ENCODE data around the gene MAD1L1.

MAD1L1 gene

DNA sequence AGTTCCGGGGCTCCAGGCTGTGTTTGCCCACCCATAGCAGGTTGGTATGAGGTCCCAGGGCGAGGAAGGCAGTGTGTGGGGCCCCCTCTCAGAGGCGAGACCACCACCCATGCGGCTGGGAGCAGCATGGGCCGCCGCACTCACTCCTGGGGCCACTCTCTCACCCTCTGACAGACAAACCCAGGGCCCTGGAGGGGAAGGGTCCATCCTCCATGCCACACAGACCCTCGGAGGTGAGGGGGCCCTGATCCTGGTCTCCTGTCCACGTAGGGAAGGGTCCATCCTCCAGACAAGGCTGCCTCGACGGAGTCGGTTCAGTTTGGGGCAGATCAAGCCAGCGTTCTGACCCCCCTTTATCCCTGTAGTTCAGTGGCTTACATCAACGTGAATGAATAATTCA is 331.9 kb downstream of the MAD1L1 start:
- no peak for DNase-seq

DNA sequence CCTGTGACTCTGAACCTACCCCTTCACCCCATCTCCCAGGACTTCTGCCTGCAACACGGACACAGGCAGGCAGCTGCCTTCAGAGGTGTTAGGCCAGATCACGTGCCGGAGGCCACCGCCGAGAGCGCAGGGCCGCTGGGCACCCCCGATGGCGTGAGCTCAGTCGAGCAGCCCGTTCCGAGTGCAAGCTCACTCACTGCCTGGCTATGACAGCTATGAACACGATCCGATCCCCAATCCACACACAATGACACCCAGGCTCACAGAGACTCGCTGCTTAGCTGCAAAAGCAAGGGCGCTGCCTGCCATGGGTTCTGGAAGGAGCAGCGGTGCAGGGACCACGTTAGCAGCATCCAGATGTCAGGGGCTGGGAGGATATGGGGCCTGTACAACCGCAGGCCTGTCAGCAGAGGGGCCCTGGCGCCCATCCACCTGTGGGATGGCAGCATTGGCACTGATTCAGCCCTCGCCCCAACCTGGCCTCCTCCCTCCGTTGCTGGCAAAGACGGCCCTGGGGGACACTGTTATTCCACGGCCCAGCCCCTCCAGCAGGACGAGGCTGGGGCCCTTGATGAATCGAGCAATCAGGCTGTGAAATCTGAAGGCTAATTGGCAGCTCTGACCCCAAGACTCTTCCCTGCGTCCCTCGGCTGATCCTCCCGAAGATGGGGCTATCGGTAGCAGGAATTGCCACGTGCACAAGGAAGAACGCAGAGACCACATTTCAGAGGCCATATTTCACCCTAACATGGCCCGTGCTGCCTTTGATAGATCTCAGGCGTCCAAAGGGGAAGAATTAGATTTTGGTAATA is 332.6 kb downstream of the MAD1L1 start:
- DNase-seq = no peak

- no peak for DNase-seq
Measured at GRCh38 chr7:1899196-1899595, 333.5 kb downstream of the MAD1L1 start.

GRCh38 chr7:1898628-1899185 is 334.0 kb downstream of the MAD1L1 start:
- DNase-seq = no peak

- DNase-seq = no peak
Measured at GRCh38 chr7:1897861-1898627, 334.7 kb downstream of the MAD1L1 start.

- DNase-seq = no peak
Measured at GRCh38 chr7:1897076-1897860, 335.5 kb downstream of the MAD1L1 start.

DNA sequence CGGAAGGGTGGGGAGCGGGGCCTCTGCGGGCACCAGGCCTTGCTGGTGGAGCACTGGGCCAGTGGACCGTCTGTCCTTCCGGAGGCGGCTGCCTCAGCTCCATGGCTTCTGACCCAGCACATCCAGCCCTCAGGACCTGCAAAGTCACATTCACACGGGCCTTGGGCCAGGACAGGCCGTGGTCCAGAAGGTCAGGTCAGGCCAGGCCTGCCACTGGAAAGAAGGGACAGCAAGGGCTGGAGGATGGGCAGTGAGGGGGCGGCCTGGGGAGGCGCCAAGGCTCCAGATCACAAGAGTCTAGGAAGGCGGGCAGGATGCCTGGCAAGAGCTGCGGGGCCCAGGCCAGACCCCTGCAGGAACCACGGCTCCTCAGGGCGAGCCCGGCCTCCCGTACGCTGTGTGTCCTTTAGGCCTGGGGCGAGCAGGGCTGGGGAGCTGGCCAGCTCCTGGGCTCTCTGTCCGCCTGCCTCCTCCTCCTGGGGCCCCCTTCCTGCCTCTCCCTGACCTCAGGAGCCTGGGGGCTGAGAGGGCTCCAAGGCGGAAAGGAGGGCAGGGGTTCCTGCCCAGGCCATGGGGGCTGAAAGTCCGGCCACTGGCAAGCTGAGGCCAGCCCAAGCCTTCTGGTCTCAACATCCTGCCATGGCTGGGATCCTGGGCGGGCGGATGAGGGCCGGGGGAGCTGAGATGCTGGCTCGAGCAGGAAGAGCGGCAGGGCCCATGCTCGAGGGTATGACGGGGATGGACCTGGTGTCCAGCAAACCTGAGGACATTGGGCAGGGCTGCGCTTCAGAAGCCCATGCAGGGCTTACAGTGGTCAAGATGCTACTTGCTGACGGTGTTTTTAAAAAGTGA is 336.9 kb downstream of the MAD1L1 start:
- DNase-seq = no peak

DNA sequence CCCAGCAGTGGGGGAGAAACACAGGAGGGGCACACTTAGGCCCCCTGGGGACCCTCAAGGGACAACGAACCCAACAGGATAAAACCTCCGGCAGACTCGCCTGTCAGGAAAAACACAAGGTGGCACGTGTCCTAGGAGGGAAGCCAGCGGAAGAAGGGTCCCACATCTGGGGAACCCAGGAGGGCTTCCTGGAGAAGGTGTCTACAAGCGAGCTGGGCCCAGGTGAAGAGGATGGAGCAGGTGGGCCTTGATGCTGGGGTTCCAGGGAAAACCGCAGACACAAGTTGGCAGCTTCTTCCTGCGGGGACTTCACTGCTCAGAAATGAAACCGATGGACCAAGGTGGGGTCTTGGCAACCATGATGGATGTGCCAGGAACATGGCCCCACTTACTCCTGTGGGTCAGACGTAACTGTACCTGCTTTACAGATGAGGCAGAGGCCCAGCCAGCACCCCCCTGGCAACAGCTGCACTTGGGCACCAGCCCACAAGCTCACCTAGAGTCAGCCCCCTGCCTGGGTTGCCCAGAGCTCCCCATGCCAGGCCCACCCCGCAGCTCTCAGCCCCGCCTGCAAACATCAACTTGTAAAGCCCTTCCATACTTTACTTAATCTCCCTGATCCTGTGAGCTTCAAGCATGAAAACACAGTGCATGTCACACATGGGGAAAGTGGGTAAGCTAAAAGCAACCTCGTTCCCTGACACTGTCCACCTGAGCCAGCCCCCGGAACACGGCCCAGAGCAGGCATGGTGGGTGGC is 337.7 kb downstream of the MAD1L1 start:
- no peak for DNase-seq

DNA sequence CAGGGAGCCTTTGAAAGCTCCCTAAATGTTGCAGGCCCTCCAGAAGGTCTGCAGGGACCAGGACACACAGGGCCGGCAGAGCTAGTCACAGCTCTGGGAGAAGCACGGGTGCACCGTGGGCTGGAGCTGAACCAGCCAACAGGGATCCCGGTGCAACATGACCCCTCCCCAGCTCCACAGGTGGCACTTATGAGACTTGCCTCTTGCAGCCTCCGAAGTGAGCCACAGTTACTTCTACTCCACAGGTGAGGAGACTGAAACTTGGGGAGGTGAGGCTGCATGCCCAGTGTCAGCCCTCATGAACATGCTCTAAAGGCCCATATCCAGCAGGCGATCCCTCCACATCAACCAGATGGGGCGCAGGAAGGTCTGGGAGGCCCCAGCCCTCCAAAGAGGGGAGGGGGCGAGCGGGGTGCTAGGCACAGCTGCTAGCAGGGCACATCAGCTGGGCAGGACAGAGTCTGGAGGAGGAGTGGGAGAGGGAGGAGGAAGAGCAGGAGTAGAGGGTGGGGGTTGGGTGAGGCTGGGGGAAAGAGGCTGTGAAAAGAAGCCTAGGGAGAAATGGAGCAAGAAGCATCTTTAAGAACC is 338.3 kb downstream of the MAD1L1 start:
- DNase-seq = no peak

DNA sequence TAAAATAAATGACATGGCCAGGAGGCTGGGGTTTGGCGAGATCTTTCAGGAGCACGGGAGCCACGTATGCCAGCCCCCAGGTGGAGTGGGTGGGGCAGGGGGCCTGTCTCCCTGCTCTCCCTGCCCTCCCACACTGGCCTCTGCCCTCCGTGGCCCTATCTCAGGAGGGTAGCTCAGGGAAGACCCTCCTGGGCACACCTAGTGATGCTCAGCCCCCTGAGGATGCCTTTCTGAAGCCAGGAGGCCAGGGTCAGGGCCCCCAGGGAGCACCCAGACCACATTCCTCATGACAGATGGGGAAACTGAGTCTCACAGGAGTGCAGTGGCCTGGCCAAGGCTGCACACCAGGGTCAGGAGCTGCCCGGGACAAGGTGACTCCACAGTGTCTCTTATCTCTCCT is 339.3 kb downstream of the MAD1L1 start:
- DNase-seq = no peak

DNA sequence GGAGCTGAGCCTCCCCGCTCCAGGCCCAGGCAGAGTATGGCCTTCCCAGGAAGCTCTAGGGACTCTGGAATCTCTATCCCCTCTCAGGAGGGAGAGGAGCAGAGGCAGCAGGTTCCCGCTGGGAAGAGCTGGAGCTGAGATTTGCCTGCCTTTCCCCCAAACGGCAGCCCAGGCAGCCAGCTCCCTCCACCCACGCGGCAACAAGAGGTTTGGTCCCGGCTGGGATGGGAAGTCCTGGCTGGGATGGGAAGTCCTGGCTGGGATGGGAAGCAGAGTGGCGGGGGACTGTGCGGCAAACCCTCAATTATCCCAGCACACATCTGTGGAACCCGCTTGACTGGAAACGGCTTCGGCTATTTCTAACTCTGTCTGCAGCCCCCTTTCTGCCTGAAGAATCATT is 339.7 kb downstream of the MAD1L1 start:
- no peak for DNase-seq

DNA sequence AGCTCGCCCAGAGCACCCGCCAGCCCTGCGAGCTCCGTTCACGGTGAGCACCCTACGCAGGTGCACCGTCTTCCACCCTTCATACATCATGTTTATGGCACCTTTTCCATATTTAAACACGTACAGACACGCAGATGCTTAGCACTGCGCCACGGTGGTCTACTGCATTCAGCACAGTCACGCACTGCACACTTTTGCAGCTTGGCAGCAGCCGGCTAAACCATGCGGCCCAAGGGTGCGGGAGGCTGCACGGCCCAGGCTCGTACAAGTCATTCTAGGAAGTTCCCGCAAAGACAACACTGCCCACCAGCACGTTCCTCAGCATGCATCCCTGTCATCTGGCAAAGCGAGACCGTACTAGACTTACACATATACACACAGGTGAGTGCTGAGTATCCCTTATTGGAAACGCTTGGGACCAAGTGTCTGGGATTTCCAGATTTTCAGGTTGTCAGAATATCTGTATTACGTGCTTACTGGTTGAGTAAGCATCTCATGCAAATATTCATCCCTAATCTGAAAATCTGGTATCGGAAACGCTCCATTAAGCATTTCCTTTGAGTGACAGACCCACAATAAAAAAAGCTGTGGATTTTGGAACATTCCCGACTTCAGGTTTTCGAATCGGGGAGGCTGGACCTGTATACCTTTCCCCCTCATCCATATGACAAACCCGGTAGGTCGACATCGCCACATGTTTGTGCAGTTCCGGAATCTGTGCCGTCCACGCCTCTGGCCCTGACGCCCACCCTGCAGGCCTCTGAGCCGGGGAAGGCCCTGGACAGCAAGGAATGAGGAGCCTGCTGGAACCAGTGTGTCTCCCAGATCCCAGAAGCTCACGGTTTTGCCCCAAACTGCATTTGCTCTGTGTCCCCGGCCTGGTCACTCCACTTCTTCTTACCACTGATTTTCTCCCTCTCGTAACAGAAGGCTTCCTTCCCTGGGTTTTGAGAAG is 340.5 kb downstream of the MAD1L1 start:
- no peak for DNase-seq

- DNase-seq = no peak
Measured at GRCh38 chr7:1890289-1891235, 342.2 kb downstream of the MAD1L1 start.

DNA sequence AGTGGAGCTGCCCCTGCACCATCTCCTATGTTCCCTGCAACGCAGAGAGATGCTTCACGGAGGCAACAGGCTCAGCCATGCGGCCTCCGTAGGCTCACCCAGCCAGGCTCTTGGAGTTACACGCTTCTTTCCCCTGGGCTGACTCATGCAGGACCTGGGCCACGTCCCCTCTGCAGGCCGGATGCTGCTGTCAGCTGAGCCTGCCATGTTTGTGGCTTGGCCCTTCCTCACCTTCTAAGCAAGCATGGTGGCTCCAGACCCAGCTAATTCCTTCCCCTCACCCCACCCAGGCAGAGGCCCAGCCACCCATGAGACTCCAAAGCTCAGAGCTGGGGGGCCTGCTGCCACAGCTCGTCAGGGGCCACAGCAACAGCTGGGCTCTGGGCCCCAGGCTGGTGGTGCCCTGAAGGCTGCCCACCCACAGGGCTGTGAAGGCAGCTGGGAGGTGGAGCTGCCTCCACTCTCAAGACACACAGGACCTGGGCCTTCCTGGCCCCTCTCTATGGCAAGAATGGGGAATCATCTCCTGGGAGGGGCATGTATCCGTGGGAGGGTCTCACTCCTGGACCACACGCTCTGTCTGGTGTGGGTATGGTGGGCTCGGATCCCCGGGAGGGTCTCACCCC is 343.1 kb downstream of the MAD1L1 start:
- no peak for DNase-seq

- no peak for DNase-seq
Measured at GRCh38 chr7:1889091-1889490, 343.7 kb downstream of the MAD1L1 start.

DNA sequence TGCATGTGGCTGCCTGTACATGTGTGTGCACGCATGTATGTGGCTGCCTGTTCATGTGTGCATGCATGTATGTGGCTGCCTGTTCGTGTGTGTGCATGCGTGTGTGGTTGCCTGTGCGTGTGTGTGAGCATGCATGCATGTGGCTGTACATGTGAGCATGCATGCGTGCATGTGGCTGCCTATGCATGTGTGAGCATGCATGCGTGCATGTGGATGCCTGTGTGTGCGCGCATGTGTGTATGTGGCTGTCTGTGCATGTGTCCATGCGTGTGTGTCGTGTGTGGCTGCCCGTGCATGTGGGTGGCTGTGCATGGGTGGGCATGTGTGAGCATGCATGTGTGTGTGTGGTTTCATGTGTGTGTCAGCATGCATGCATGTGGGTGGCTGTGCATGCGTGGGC is 344.3 kb downstream of the MAD1L1 start:
- no peak for DNase-seq

GRCh38 chr7:1887251-1887650 is 345.5 kb downstream of the MAD1L1 start:
- DNase-seq = no peak

Measured in stimulated activated CD4-positive, alpha-beta T cell treated with anti-CD3 and anti-CD28 coated beads, Interleukin-2, amount 100 ng/mL, for 48 hours (primary cell).